NT2/D1 (cell line): ENCODE data around the gene OAS3.

Source experiments
- DNase-seq: peaks from one replicate; pipeline ENCODE4 v3.0.0-alpha.2; 2011; ENCODE audit warnings: low read depth, low spot score
- H3K27me3 ChIP-seq: 2 replicates; pipeline ENCODE4 v1.6.0; 2011; ENCODE audit warnings: mild to moderate bottlenecking; ENCODE audit not compliant: insufficient read length, insufficient read depth
- H3K36me3 ChIP-seq: 2 replicates; pipeline ENCODE4 v1.6.1; 2011; ENCODE audit warnings: mild to moderate bottlenecking, low read length, mixed read lengths; ENCODE audit not compliant: insufficient read depth, insufficient read length
- H3K4me1 ChIP-seq: 2 replicates; pipeline ENCODE4 v1.5.1; 2011; ENCODE audit not compliant: insufficient read depth, insufficient read length
- H3K4me3 ChIP-seq: 2 replicates; pipeline ENCODE4 v1.5.1; 2011; ENCODE audit warnings: low read depth; ENCODE audit not compliant: insufficient read length
- H3K9ac ChIP-seq: 2 replicates; pipeline ENCODE4 v1.6.0; 2011; ENCODE audit warnings: low read depth; ENCODE audit not compliant: insufficient read length
- H3K9me3 ChIP-seq: 2 replicates; pipeline ENCODE4 v1.5.1; 2011; ENCODE audit warnings: mild to moderate bottlenecking, low read length; ENCODE audit not compliant: insufficient read depth
- SUZ12 ChIP-seq: IDR thresholded peaks from 2 replicates; pipeline ENCODE4 v1.6.1; 2011; ENCODE audit not compliant: insufficient read length, insufficient read depth; ENCODE audit errors: extremely low read depth
- YY1 ChIP-seq: IDR thresholded peaks from 2 replicates; pipeline ENCODE4 v1.6.1; 2011; ENCODE audit not compliant: insufficient read length, insufficient read depth
- ZNF274 ChIP-seq: IDR thresholded peaks from 2 replicates; pipeline ENCODE4 v1.6.1; 2011; ENCODE audit warnings: mild to moderate bottlenecking, low read depth, low read length

Gene OAS3

GRCh38 chr12:112964067-112964670 is 25.9 kb downstream of the OAS3 start:
- Histone ChIP-seq H3K4me1 (no peaks in the 10 kb centered on the region), H3K9ac (no peak overlapping the region), H3K27me3 (no peaks in the 10 kb centered on the region), H3K9me3 (peaks cover 12% of the 10 kb centered on the region), H3K4me3 (no peak overlapping the region), H3K36me3 (peaks cover 6% of the 10 kb centered on the region)
- TF ChIP-seq ZNF274 (no peak), SUZ12 (no peak), YY1 (no peak)
- no peak for DNase-seq

- H3K27me3 ChIP-seq, result no peaks in the 10 kb centered on the region
- H3K36me3 ChIP-seq, result peaks cover 6% of the 10 kb centered on the region
- peaks cover 5% of the 10 kb centered on the region for H3K9me3 ChIP-seq
- no peaks in the 10 kb centered on the region for H3K4me1 ChIP-seq
- no peak overlapping the region for H3K4me3 ChIP-seq
- TF ChIP-seq YY1 (no peak), SUZ12 (no peak), ZNF274 (no peak)
- H3K9ac ChIP-seq, result no peak overlapping the region
- no peak for DNase-seq
Observed at GRCh38 chr12:112964915-112965314, 26.6 kb downstream of the OAS3 start.

- no peaks in the 10 kb centered on the region for H3K27me3 ChIP-seq
- DNase-seq, result no peak
- H3K4me3 ChIP-seq, result no peak overlapping the region
- TF ChIP-seq YY1, result no peak
- TF ChIP-seq SUZ12, result no peak
- no peak for TF ChIP-seq ZNF274
- no peaks in the 10 kb centered on the region for H3K4me1 ChIP-seq
- peaks cover 6% of the 10 kb centered on the region for H3K36me3 ChIP-seq
- no peaks in the 10 kb centered on the region for H3K9me3 ChIP-seq
- no peak overlapping the region for H3K9ac ChIP-seq
Observed at GRCh38 chr12:112965643-112966042, 27.4 kb downstream of the OAS3 start.

- Histone ChIP-seq H3K9ac (no peak overlapping the region), H3K9me3 (no peaks in the 10 kb centered on the region), H3K36me3 (peaks cover 3% of the 10 kb centered on the region), H3K4me1 (no peaks in the 10 kb centered on the region), H3K27me3 (no peaks in the 10 kb centered on the region), H3K4me3 (no peak overlapping the region)
- no peak for TF ChIP-seq ZNF274
- TF ChIP-seq YY1, result no peak
- no peak for DNase-seq
Observed at GRCh38 chr12:112967306-112967705, 29.0 kb downstream of the OAS3 start.

- Histone ChIP-seq H3K9ac (no peak overlapping the region), H3K27me3 (no peaks in the 10 kb centered on the region), H3K4me1 (no peaks in the 10 kb centered on the region), H3K9me3 (no peaks in the 10 kb centered on the region), H3K36me3 (peaks cover 3% of the 10 kb centered on the region), H3K4me3 (no peak overlapping the region)
- DNase-seq, result no peak
- no peak for TF ChIP-seq SUZ12
- no peak for TF ChIP-seq ZNF274
- no peak for TF ChIP-seq YY1
Observed at GRCh38 chr12:112967858-112968257, 29.6 kb downstream of the OAS3 start.

GRCh38 chr12:112969547-112970306 is 31.5 kb downstream of the OAS3 start:
- H3K9ac ChIP-seq, result no peak overlapping the region
- no peak overlapping the region for H3K4me3 ChIP-seq
- H3K27me3 ChIP-seq, result no peaks in the 10 kb centered on the region
- TF ChIP-seq ZNF274 (no peak), YY1 (no peak), SUZ12 (no peak)
- no peaks in the 10 kb centered on the region for H3K9me3 ChIP-seq
- peaks cover 3% of the 10 kb centered on the region for H3K36me3 ChIP-seq
- H3K4me1 ChIP-seq, result no peaks in the 10 kb centered on the region
- DNase-seq, result no peak

GRCh38 chr12:112970391-112970790 is 32.1 kb downstream of the OAS3 start:
- DNase-seq, result no peak
- Histone ChIP-seq H3K9me3 (no peaks in the 10 kb centered on the region), H3K4me1 (no peaks in the 10 kb centered on the region), H3K36me3 (peaks cover 3% of the 10 kb centered on the region), H3K9ac (no peak overlapping the region), H3K27me3 (no peaks in the 10 kb centered on the region), H3K4me3 (no peak overlapping the region)
- TF ChIP-seq SUZ12 (no peak), ZNF274 (no peak), YY1 (no peak)
